Neutrophil (primary cell): Measurements from ENCODE around the gene BAZ2B.
"Not testable (repeated sequence)": the region's sequence is repeated elsewhere in the genome, so short reads cannot be mapped to it uniquely, and the experiment has no call there.

Experiments
- H3K27ac ChIP-seq: fragments of 200-600 bp; sonication (generic); 2 replicates; pipeline ENCODE4 v1.5.1; 2016; ENCODE audit warnings: mild to moderate bottlenecking, moderate library complexity
- H3K27me3 ChIP-seq: fragments of 200-600 bp; sonication (generic); 2 replicates; pipeline ENCODE4 v1.6.0; 2016; ENCODE audit warnings: mild to moderate bottlenecking
- H3K36me3 ChIP-seq: fragments of 200-600 bp; sonication (generic); 2 replicates; pipeline ENCODE4 v1.5.1; 2017
- H3K4me1 ChIP-seq, 2 experiments: fragments of 200-600 bp in 1 of 2; sonication (generic) in 1 of 2; 1 replicate in 1 of 2; 2 replicates in 1 of 2; pipeline versions ENCODE4 v1.5.1 to v1.6.1; 2013 to 2016; ENCODE audit warnings: low read depth in 1 of 2, low read length in 1 of 2, mild to moderate bottlenecking in 1 of 2, moderate library complexity in 1 of 2; ENCODE audit not compliant: control insufficient read depth in 1 of 2, insufficient read depth in 1 of 2
- H3K4me3 ChIP-seq, 2 experiments: fragments of 200-600 bp in 1 of 2; sonication (generic) in 1 of 2; 1 replicate in 1 of 2; 2 replicates in 1 of 2; pipeline ENCODE4 v1.5.1; 2013 to 2016; ENCODE audit warnings: low read depth in 1 of 2, low read length in 1 of 2, mild to moderate bottlenecking in 1 of 2, moderate library complexity in 1 of 2
- H3K9me3 ChIP-seq: fragments of 200-600 bp; sonication (generic); 2 replicates; pipeline ENCODE4 v1.5.1; 2016
- TF ChIP-seq, protein P1 (sequence below): fragments of 200-600 bp; sonication (generic); IDR thresholded peaks from 2 replicates; pipeline ENCODE4 v1.5.1; 2016; ENCODE audit warnings: antibody characterized with exemption

The BAZ2B gene

DNA sequence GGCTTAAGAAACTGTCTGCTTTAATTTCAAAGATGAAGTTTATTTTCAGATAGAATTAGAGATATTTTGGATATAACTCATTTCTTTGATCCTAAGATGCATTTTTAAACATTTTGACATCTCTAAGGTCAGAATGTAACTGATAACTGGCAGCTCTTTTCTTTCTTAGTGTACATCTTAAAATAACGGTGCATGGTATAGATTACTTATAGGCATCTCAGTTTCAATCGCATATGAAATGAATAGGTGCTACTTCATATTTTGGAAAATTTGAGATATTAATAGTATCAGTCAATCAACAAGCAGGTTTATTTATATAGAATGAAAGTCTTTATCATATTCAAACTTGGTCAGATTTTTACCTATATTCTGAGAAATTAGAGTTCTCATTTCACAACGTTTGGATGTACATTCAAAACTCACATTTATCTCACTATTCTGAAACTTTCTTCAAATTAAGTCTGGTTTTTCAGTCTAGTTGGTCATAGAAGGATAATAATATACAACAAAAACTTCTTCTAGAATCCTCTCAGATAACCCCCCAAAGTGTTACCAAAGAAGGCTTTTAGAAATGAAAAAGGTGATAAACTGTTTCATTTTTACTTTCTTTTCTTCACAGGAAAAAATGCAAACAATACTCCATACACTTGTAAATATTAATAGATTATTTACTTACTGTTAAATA is 207.1 kb downstream of the BAZ2B start:
- Histone ChIP-seq H3K9me3 (no peaks in the 10 kb centered on the region), H3K27me3 (no peaks in the 10 kb centered on the region), H3K4me1 (no peaks in the 10 kb centered on the region), H3K4me3 (no peak overlapping the region), H3K36me3 (peaks cover 97% of the 10 kb centered on the region), H3K27ac (no peak overlapping the region)
- TF ChIP-seq, protein P1, sequence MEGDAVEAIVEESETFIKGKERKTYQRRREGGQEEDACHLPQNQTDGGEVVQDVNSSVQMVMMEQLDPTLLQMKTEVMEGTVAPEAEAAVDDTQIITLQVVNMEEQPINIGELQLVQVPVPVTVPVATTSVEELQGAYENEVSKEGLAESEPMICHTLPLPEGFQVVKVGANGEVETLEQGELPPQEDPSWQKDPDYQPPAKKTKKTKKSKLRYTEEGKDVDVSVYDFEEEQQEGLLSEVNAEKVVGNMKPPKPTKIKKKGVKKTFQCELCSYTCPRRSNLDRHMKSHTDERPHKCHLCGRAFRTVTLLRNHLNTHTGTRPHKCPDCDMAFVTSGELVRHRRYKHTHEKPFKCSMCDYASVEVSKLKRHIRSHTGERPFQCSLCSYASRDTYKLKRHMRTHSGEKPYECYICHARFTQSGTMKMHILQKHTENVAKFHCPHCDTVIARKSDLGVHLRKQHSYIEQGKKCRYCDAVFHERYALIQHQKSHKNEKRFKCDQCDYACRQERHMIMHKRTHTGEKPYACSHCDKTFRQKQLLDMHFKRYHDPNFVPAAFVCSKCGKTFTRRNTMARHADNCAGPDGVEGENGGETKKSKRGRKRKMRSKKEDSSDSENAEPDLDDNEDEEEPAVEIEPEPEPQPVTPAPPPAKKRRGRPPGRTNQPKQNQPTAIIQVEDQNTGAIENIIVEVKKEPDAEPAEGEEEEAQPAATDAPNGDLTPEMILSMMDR, result no peak

DNA sequence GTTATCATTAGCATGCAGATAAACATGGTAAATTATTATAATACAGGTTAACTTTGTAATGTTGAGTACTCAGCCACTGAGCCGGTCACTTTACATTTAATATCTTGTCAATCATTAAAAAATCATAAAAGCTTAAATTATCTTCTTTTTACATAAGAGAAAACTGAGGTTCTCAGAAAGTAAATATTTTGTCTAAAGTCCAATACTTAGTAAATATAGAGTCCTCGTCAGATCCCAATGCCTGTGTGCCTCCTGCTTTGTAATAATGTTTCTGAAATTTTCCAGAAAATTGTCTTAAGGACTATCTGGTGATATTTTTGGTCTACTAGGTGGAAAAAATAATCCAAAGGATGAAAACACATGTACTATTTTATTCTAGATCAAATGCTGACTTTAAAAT is 213.6 kb downstream of the BAZ2B start:
- Histone ChIP-seq H3K27me3 (no peaks in the 10 kb centered on the region), H3K27ac (no peak overlapping the region), H3K4me3 (no peak overlapping the region), H3K9me3 (no peaks in the 10 kb centered on the region), H3K4me1 (no peaks in the 10 kb centered on the region), H3K36me3 (peaks cover 93% of the 10 kb centered on the region)
- TF ChIP-seq, protein P1, result no peak

DNA sequence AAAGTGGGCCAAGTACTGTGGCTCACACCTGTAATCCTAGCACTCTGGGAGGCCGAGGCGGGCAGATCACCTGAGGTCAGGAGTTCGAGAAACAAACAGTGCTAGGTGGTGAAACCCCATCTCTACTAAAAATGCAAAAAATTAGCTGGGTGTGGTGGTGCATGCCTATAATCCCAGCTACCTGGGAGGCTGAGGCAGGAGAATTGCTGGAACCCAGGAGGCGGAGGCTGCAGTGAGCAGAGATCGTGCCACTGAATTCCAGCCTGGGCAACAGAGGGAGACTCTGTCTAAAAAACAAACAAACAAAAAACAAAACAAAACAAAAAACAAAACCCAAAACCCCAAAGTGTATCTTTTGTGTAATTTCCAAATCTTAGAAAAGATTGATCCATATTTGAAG is 214.2 kb downstream of the BAZ2B start:
- not testable (repeated sequence) for H3K27me3 ChIP-seq, H3K4me3 ChIP-seq, H3K27ac ChIP-seq, H3K4me1 ChIP-seq, H3K9me3 ChIP-seq
- H3K36me3 ChIP-seq, result peaks cover 93% of the 10 kb centered on the region

DNA sequence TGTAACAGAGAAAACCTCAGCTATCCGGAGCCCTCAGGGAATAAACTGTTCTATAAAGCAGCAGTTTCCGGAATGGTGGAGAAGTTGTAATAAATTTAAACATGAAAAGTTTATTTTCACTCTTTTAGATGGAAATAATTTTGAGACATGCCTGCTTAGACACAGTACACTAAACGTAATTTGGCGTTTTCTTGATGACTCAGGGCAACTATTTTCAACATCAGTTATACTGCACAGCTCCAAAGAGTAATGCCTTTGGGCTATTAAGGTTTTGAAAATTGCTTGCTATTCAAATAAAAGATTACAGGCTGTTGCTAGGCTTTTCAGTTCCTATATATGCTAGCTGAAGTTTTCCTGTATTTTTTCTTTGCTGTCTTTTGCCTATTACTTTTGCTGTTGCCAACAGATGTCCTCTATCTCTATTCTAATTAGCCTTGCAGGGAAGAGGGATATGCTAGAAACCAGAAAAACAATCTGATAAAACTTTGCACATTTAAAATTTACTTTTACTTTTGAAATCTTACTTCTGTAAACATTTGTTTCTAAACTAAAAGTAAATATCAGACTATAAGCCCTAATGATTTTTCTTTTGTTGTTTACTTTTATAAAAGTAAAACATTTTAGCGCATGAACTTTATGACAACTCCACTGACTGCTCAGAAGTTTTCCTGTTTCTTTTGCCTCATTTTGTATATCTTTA is 216.5 kb downstream of the BAZ2B start:
- TF ChIP-seq, protein P1, result no peak
- no peaks in the 10 kb centered on the region for H3K27me3 ChIP-seq
- peaks cover 94% of the 10 kb centered on the region for H3K36me3 ChIP-seq
- H3K4me1 ChIP-seq, result no peaks in the 10 kb centered on the region
- no peaks in the 10 kb centered on the region for H3K9me3 ChIP-seq
- H3K27ac ChIP-seq, result peak overlapping the region; percentile 14
- H3K4me3 ChIP-seq, result no peak overlapping the region

- Histone ChIP-seq H3K4me3 (no peak overlapping the region), H3K9me3 (no peaks in the 10 kb centered on the region), H3K27me3 (no peaks in the 10 kb centered on the region), H3K36me3 (peaks cover 96% of the 10 kb centered on the region), H3K27ac (no peak overlapping the region), H3K4me1 (no peaks in the 10 kb centered on the region)
- TF ChIP-seq, protein P1, result no peak
Measured at GRCh38 chr2:159396799-159397198, 219.5 kb downstream of the BAZ2B start.

DNA sequence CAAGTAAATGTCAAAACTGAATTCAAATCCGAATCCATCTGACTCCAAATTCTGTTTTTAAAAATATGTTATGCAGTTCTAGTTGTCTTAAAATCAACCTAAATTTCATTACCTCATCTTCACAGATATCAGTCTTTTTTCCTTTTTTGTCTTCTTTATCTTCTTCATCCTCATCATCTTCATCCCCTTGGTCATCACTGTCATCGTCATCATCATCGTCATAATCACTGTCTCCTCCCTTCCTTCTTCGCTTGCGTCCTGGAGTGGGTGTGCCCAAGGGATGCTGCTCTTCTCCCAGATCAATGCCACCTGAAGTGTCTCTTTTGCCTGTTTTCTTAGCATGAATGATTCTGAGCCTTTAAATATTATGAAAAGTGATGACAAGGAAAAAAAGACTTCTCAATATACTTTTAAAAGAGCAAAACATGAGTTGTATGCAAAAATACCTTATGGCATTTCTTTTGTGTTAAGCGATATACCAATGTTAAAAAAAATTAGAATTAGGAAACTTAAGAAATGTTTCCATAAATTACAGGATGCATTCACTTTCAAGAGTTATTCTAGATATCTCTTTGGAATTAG is 233.8 kb downstream of the BAZ2B start:
- H3K27me3 ChIP-seq, result no peaks in the 10 kb centered on the region
- TF ChIP-seq, protein P1, result no peak
- H3K4me3 ChIP-seq, result no peak overlapping the region
- H3K9me3 ChIP-seq, result no peaks in the 10 kb centered on the region
- no peak overlapping the region for H3K27ac ChIP-seq
- peaks cover 91% of the 10 kb centered on the region for H3K36me3 ChIP-seq
- peaks cover 6 to 8% of the 10 kb centered on the region in 2 experiments for H3K4me1 ChIP-seq
